ENCODE measurements around the gene PACRG.

- no peak for TF ChIP-seq POLR2A (IDR thresholded peaks at IDR 0.05; ENCODE audit: low read depth, low read length)
- TF ChIP-seq POLR2AphosphoS5 (IDR thresholded peaks at IDR 0.05; ENCODE audit: low read depth, low read length): no peak
- no peak for TF ChIP-seq TAF1 (IDR thresholded peaks at IDR 0.05; ENCODE audit: borderline replicate concordance, low read depth, low read length)
Measured at GRCh38 chr6:163352011-163352685, 624.4 kb downstream of the PACRG start.

Measured in GM12892 (cell line).